HAP-1 (cell line): ENCODE measurements around the gene POLR2F.

Experiments used
- DNase-seq, 2 experiments: peaks; one replicate each; pipeline ENCODE4 v3.0.0-alpha.2; 2016 to 2020; ENCODE audit warnings: low spot score in 2 of 2
- H3K27me3 ChIP-seq: fragments of 250-450 bp; sonication (Bioruptor Pico); 2 replicates; pipeline ENCODE4 v1.5.1; 2020; ENCODE audit warnings: low read depth, mild to moderate bottlenecking, moderate library complexity
- H3K36me3 ChIP-seq: fragments of 250-450 bp; sonication (Bioruptor Pico); replicated peaks from 2 replicates; pipeline ENCODE4 v1.5.1; 2020; ENCODE audit warnings: mild to moderate bottlenecking
- H3K4me1 ChIP-seq: fragments of 250-450 bp; sonication (Bioruptor Pico); 2 replicates; pipeline ENCODE4 v1.5.1; 2020; ENCODE audit warnings: mild to moderate bottlenecking
- H3K4me3 ChIP-seq: fragments of 250-450 bp; sonication (Bioruptor Pico); 2 replicates; pipeline ENCODE4 v1.5.1; 2020; ENCODE audit warnings: mild to moderate bottlenecking, moderate library complexity
- H3K9me3 ChIP-seq: fragments of 250-450 bp; sonication (Bioruptor Pico); 2 replicates; pipeline ENCODE4 v1.5.1; 2020; ENCODE audit warnings: mild to moderate bottlenecking, moderate library complexity
- in situ Hi-C: fragments of 300-500 bp; cut with MboI; formaldehyde crosslinking; loops from 3 replicates; pipeline ENCODE4 v1.14.3; 2020; ENCODE audit warnings: low sequenced_read_pairs, inconsistent platforms, mixed read lengths

POLR2F gene

GRCh38 chr22:37917874-37918548 lies 35.5 kb upstream of the POLR2F start:
- in situ Hi-C loops = no loop called here
- H3K4me3 ChIP-seq = no peak overlapping the region
- H3K36me3 ChIP-seq = peaks cover 17% of the 10 kb centered on the region
- no peak for DNase-seq
- H3K9me3 ChIP-seq = no peaks in the 10 kb centered on the region
- no peaks in the 10 kb centered on the region for H3K4me1 ChIP-seq
- H3K27me3 ChIP-seq = no peaks in the 10 kb centered on the region

- Histone ChIP-seq H3K36me3 (peaks cover 14% of the 10 kb centered on the region), H3K27me3 (no peaks in the 10 kb centered on the region), H3K4me3 (no peak overlapping the region), H3K9me3 (no peaks in the 10 kb centered on the region), H3K4me1 (no peaks in the 10 kb centered on the region)
- no peak for DNase-seq
- in situ Hi-C loops = no loop called here
Observed at GRCh38 chr22:37918580-37919270, 34.8 kb upstream of the POLR2F start.

GRCh38 chr22:37920126-37920525 lies 33.4 kb upstream of the POLR2F start:
- Histone ChIP-seq H3K27me3 (no peaks in the 10 kb centered on the region), H3K4me1 (no peaks in the 10 kb centered on the region), H3K9me3 (no peaks in the 10 kb centered on the region), H3K4me3 (no peak overlapping the region), H3K36me3 (peaks cover 14% of the 10 kb centered on the region)
- in situ Hi-C loops = no loop called here
- no peak for DNase-seq

GRCh38 chr22:37922191-37922590 lies 31.3 kb upstream of the POLR2F start:
- no peaks in the 10 kb centered on the region for H3K4me1 ChIP-seq
- in situ Hi-C loops = no loop called here
- DNase-seq = no peak

GRCh38 chr22:37923927-37924326 lies 29.6 kb upstream of the POLR2F start:
- peaks cover 11% of the 10 kb centered on the region; the same call in 1 of the 2 replicates for H3K36me3 ChIP-seq
- no peak overlapping the region for H3K4me3 ChIP-seq
- in situ Hi-C loops = no loop called here
- no peak for DNase-seq
- H3K4me1 ChIP-seq = no peaks in the 10 kb centered on the region
- H3K9me3 ChIP-seq = no peaks in the 10 kb centered on the region
- no peaks in the 10 kb centered on the region for H3K27me3 ChIP-seq

More at GRCh38 chr22:37922191-37922590, 31.3 kb upstream of the POLR2F start:
- H3K36me3 ChIP-seq = peaks cover 14% of the 10 kb centered on the region
- H3K9me3 ChIP-seq = no peaks in the 10 kb centered on the region
- H3K27me3 ChIP-seq = no peaks in the 10 kb centered on the region
- no peak overlapping the region for H3K4me3 ChIP-seq

GRCh38 chr22:37924386-37925065 lies 29.0 kb upstream of the POLR2F start:
- in situ Hi-C loops = no loop called here

GRCh38 chr22:37925330-37925729 lies 28.2 kb upstream of the POLR2F start:
- Histone ChIP-seq H3K4me1 (no peaks in the 10 kb centered on the region), H3K9me3 (no peaks in the 10 kb centered on the region)

More at GRCh38 chr22:37924386-37925065, 29.0 kb upstream of the POLR2F start:
- Histone ChIP-seq H3K36me3 (peaks cover 14% of the 10 kb centered on the region; the same call in 1 of the 2 replicates), H3K27me3 (no peaks in the 10 kb centered on the region), H3K4me3 (no peak overlapping the region), H3K4me1 (no peaks in the 10 kb centered on the region), H3K9me3 (no peaks in the 10 kb centered on the region)
- no peak for DNase-seq

GRCh38 chr22:37925767-37926166 lies 27.7 kb upstream of the POLR2F start:
- H3K9me3 ChIP-seq = no peaks in the 10 kb centered on the region
- in situ Hi-C loops = no loop called here
- peaks cover 14% of the 10 kb centered on the region; the same call in 1 of the 2 replicates for H3K36me3 ChIP-seq
- no peak overlapping the region for H3K4me3 ChIP-seq
- no peaks in the 10 kb centered on the region for H3K4me1 ChIP-seq
- no peaks in the 10 kb centered on the region for H3K27me3 ChIP-seq
- no peak for DNase-seq

More at GRCh38 chr22:37925330-37925729, 28.2 kb upstream of the POLR2F start:
- Histone ChIP-seq H3K4me3 (no peak overlapping the region), H3K36me3 (peaks cover 14% of the 10 kb centered on the region; the same call in 1 of the 2 replicates), H3K27me3 (no peaks in the 10 kb centered on the region)
- in situ Hi-C loops = no loop called here
- no peak for DNase-seq

GRCh38 chr22:37926358-37926757 lies 27.1 kb upstream of the POLR2F start:
- H3K36me3 ChIP-seq = peaks cover 14% of the 10 kb centered on the region; the same call in 1 of the 2 replicates
- no peaks in the 10 kb centered on the region for H3K9me3 ChIP-seq
- no peak overlapping the region for H3K4me3 ChIP-seq
- DNase-seq = no peak
- H3K27me3 ChIP-seq = no peaks in the 10 kb centered on the region
- H3K4me1 ChIP-seq = no peaks in the 10 kb centered on the region
- in situ Hi-C loops = no loop called here

- H3K4me1 ChIP-seq = no peaks in the 10 kb centered on the region
- in situ Hi-C loops = no loop called here
- peaks cover 15% of the 10 kb centered on the region; the same call in 1 of the 2 replicates for H3K36me3 ChIP-seq
Observed at GRCh38 chr22:37926771-37927636, 26.5 kb upstream of the POLR2F start.

GRCh38 chr22:37927637-37927936 lies 25.9 kb upstream of the POLR2F start:
- Histone ChIP-seq H3K9me3 (no peaks in the 10 kb centered on the region), H3K4me1 (no peaks in the 10 kb centered on the region), H3K27me3 (no peaks in the 10 kb centered on the region), H3K36me3 (peaks cover 17% of the 10 kb centered on the region; the same call in 1 of the 2 replicates), H3K4me3 (no peak overlapping the region)
- no peak for DNase-seq
- in situ Hi-C loops = no loop called here

More at GRCh38 chr22:37926771-37927636, 26.5 kb upstream of the POLR2F start:
- H3K4me3 ChIP-seq = no peak overlapping the region
- no peaks in the 10 kb centered on the region for H3K27me3 ChIP-seq
- DNase-seq = no peak
- no peaks in the 10 kb centered on the region for H3K9me3 ChIP-seq

- H3K36me3 ChIP-seq = peaks cover 17% of the 10 kb centered on the region
Observed at GRCh38 chr22:37929390-37929789, 24.1 kb upstream of the POLR2F start.

GRCh38 chr22:37930270-37930951 lies 23.1 kb upstream of the POLR2F start:
- Histone ChIP-seq H3K36me3 (peaks cover 17% of the 10 kb centered on the region), H3K27me3 (no peaks in the 10 kb centered on the region), H3K4me3 (no peak overlapping the region), H3K4me1 (peaks cover 5% of the 10 kb centered on the region), H3K9me3 (no peaks in the 10 kb centered on the region)
- in situ Hi-C loops = no loop called here
- DNase-seq = no peak

More at GRCh38 chr22:37929390-37929789, 24.1 kb upstream of the POLR2F start:
- Histone ChIP-seq H3K4me3 (no peak overlapping the region), H3K27me3 (no peaks in the 10 kb centered on the region), H3K9me3 (no peaks in the 10 kb centered on the region), H3K4me1 (peaks cover 5% of the 10 kb centered on the region)
- no peak for DNase-seq
- in situ Hi-C loops = no loop called here
